Muscle of back (tissue), 11 donors: Measurements from ENCODE around the gene GET4. TPM values are rescaled to one million over a fixed set of nuclear protein-coding genes. Genes with fewer than 3 reads are reported as not detected.

Experiments used
- DNase-seq, 3 donors: peaks; one replicate each; pipeline versions ENCODE4 v3.0.0 to v3.0.0-alpha.2; 2013
- polyA plus RNA-seq, 10 donors: library from polyadenylated mRNA; unstranded; fragments of 120-200 nt; gene quantifications; one replicate each; pipeline ENCODE4 v1.2.1, GENCODE V29; 2013; ENCODE audit not compliant: insufficient read length in 10 of 10

Gene GET4
- polyA plus RNA-seq, 10 donors = 27.5 to 39.4 (median 36.7) TPM

DNA sequence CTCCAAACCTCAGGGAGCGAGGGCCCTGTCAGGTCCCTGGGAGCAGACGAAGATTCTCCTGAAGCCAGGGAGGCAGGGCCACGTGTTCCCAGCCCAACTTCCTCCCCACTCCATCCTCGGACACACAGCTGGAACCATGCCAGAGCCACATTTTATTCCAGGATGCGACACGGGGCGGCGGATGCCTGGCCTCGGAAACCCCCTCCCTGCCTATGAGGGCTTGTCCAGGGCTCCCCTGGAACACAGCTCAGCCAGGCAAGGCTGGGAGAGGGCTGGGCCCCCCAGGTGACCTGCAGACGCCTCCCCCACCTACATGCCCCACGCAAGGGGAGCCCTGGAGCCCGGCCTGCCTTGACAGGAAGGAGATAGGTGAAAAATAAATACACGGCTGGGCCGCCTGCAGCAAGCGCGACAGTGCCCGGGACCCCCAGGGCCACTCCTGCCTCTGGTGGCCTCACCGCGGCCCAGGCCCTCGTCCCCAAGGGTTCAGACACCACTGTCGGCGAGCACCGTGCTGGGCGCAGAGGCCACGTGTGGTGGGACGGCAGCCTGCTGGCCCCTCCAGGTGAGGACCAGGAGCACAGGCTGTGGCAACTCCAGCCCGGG, 21.5 kb downstream of the GET4 start:
- DNase-seq = peak in 1 of 3 donors; percentile 61

DNA sequence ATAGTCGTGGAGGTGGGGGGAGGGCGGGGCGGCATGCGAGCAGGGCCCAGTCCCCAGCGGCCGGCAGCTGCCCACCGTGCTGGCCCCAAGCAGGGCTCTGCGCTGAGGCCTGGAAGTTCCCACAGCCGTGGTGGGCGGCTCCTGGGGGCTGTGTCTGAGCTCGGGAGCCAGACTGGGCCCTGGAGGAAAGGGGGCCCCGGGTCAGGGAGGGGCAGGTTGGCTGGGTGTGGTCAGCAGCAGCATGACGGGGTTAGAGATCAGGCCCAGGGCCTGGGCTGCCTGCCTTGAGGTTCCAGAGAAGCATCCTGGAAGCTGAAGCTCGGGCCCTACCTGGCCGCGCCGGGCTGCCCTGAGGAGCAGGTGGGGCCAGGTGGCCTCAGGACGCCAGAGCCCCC, 22.1 kb downstream of the GET4 start:
- no peak for DNase-seq

DNA sequence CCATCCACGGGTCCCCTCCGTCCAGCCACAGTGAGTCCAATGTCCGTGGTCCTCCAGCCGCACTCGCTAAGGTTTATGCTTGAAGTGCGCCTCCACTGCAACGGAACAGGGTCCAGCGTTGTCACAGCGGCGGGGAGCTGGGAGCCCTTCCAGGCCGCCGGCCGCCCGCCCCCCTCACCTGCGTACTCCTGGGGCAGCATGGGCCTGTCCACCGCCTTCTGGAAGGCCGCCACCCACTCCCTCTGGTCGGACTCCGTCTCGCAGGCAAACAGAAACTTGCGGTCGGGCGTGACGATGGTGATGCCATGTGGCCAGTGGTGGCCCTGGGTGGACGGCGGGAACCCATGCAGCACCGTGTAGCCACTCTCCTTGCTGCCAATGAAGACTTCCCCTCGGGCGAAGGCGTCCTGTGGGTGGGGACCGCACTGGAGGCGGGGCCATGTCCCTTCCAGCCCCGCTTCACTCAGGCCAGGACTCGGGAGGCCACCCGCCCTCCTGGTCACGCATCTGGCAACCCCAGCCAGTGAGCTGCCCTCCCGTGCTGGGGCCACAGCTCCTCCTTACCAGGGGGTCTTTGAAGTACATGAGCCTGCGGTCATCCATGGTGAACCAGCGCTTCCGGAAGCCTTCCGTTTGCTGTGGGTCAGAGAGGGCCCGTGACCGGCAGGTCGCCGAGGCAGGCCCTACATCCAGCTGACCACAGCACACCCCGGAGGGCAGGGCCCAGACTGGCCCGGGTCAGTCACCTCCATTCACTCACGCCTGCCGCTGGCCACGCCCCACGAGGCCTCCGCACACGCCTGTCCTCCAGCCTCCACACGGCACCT, 22.7 kb downstream of the GET4 start:
- DNase-seq = no peak

DNA sequence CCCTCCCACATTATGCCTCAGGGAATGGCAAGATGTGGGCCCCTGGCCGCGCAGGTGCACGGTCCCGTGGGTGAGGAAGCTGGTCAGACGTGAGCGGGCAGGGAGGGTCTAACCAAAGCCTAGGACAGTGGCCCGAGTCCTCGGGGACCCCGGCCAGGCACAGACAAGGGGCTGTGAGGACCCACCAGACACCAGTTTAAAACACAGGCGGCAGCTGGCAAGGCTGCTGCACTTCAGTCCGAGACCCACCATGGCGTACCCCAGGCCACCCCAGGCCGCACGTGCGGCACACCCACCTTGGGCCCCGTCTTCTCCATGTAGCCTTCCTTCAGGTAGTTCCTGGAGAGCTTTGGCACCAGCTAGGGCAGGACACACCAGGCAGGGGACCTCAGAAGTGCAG, 23.5 kb downstream of the GET4 start:
- DNase-seq = no peak

DNA sequence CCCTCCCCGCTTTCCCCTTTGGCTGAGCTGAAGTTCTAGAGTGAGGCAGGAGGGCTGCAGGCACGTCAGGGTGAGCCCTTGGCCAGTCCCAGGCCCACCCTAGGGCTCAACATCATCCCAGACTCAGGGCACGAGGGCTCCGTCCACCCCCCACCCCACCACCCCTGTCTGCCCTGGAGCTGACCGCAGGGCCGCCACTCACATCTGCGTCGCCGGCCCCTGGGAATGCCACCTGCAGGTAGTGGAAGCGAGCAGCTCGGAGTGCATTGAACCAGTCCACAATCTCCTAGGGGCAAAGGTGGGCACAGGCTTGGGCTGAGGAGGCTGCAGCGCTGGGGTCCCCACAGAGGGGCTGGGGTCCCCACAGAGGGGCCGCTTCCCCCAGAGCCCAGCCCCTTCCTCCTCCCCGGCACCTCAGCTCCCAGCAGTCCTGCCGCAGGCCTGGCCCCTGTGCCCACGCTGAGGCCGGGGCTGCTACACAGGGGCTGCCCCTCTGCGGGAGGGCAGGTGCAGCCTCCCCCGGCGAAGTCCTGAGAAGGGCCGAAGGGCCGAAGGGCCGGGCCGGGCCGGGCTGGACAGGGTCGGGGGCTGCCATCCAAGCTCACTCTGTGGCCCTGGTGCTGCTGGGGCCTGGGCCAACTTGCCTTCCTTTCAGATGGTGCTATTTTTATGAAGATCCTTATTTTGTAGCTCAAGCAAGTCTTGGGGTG, 24.1 kb downstream of the GET4 start:
- no peak for DNase-seq

DNA sequence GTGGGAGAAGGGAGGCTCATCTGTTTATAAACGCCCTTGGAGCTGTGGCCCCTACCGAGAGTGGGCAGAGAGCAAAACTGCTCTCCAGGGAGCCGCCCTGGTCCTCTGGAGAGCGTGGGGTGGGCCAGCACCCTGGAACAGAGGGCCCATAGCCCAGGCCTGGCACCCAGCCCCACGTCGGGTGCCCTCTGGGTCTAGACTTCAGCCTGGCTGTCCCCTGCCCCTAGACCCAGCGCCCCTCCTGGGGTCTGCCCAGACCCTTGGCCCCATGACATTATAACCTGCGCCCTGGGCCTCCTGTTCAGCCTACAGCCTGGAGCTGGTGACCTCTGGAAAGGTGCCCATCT, 24.7 kb downstream of the GET4 start:
- no peak for DNase-seq

DNA sequence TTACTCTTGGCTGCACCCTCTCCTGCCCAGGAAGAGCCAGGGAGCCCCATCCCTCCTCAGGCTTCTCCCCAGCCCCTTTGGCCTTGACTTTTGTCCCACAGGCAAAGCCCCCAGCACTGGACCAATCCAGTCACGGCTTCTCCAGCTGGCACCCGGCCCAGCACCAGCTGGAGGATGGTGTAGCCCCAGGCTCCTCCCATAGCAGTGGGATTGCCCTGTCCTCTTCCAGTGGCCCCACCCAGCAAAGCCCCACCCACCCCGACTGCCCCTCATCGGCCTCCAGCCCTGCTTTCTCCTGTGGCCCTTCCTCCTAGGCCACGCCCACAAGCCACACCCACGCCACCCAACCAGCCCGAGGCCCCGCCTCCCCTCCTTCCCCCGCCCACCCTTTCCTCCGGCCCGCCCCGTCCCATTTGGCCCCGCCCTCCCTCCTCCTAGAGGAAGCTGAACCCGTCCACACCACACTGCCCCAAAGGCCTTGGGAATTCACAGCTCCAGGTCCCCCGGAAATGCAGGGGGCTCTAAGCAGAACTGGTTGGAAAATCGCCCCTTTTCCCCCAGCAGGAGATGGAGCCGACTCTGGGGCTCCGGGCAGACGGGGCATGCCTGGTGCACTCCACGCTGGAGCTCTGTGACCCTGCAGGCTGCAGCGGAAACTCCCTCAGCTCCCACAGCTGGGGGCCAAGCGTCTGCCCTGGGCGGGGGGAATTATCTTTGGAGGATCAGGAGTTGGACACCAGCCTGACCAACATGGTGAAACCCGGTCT, 25.2 kb downstream of the GET4 start:
- peak; percentile 47 to 63 (median 63) for DNase-seq

DNA sequence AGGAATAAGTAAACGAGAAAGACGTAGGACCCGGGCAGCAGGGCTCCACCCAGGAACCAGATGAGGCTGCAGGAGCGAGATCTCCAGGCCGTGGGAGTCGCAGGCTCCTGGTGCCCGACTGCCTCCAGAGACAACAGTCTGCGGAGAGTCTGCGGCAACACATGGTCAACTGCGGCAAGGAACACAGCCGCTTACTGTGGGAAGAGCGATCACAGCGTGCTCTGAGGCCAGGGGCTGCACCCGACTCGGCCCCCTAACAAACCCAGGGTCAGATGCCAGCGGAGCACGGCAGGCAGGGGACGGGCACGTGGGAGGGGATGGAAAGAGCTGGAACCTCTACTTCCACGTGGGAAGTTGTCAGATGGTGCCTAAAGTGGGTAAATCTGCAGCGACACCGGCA, 26.6 kb downstream of the GET4 start:
- DNase-seq = no peak

DNA sequence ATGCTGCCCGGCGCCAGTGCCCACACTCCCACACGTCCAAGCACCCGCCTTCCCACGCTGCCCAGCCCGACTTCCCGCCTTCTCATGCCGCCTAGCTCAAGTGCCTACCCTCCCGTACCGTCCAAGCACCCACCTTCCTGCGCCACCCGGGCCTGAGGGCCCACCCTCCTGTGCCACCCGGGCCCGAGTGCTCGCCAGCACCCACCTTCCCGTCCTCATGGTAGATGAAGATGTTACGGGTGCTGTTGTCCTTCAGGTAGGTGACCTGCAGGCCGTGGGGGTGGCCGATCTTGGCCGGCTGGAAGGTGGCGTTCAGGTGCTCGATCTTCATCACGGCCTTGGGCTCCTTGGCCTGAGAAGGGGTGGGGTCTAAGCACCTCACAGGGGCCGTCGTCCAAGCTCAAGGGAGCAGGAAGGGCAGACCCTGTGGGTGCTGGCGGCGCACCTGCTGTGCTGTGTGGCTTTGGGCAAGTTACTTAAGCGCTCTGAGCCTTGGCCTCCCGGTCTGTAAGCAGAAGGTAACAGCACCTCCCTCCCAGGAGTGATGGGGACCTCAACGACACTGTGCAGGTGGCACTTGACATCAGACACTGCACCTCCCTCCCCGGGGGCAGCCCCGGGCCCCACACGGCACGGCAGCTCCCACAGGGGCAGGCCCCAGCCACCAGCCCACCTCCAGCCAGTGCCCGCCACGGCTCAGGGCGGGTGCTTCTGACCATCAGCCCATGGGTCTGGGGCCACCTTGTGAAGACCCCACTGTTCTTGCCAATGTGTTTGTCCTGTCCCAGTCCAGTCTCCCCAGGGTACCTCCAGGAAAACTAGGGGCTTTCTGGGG, 27.8 kb downstream of the GET4 start:
- no peak for DNase-seq

DNA sequence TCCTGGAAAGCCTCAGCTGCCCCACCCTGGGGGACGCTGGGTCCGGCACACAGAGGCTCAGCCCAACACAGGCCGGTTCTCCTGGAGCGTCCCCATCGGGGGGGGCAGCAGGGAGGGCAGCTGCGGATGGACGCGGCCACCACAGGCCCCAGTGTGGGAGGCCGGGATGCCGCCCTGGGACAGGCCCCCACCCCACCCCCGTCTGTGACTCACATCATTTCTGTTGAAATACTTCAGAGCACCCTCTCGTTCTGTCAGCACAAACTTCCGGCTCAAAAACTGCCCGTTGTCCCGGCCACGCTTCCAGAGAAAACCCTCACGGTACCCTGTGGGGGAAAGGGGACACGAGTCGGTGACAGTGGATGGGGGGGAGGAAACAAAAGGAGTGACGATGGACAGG, 28.5 kb downstream of the GET4 start:
- DNase-seq = no peak

DNA sequence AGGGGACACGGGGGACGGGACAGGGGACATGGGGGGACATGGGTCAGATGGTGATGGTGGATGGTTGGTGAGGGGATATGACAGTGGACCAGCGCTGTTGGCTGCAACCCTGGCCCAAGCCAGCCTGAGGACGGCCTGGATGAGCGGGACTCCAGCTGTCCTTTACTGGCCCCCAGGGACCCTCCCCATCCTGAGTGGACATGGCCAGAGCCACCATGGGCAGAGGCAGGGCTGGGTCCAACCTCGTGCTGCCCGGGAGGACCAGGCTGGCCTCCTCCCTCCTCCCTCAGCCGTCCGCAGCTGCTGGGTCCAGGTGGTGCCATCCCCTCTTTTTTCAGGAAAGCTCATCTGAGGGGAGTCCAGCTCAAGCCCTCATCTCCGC, 30.4 kb downstream of the GET4 start:
- no peak for DNase-seq

DNA sequence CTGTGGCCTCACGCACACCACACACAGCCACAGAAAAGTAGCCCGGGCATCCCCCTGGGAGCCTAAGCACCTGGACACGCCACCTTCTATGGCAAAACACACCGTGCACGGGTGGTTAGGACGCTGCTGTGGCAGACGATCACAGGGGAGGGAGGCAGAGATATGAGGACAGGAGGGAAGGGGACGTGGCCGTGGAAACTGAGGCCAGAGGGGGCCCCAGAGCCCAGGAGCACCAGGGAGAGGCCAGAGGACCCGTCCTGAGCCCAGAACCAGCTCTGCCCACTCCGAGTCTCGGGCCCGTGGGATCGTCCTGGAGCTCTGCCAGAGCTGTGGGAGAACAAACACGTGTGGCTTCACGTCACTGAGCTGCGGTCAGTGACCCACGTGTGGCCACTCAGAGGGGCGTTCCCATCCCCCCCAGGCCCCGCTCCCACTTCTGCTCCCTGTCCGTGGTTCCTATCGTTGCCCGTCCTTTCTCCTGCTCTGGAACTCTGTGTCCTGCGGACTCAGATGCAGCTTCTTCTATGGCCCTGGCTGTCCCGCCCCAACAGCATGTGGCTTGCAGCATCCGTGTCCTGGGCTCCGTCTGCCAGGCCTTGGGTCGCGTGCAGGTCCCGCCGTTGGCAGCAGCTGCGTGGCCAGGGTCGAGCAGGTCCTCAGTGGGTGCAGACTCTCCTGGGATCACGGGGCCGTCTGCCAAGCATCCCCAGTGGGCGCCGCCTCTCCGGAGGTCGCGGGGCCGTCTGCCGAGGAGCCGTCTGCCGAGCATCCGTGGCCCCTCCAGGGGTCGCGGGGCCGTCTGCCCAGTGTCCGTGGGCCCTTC, 31.0 kb downstream of the GET4 start:
- no peak for DNase-seq

DNA sequence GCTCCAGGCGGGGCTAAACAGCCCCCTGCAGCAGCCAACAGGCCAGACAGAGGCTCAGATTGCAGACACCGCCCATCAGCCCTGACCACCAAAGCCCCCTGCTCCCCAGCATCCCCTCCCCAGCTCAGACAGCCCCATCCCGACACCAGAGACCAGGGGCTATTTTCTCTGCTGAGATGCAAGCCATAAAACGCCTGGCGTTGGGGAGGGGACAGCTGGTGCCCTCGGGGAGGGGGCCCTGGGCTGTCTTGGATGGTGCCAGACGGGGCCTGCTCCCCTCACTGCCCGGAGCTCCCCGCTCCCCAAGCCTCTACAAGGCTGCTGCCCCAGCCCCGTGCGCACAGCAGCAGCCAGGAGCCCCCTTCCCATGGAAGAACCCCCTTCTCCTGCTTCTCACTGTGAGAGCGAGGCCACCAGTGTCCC, 31.8 kb downstream of the GET4 start:
- DNase-seq = no peak

DNA sequence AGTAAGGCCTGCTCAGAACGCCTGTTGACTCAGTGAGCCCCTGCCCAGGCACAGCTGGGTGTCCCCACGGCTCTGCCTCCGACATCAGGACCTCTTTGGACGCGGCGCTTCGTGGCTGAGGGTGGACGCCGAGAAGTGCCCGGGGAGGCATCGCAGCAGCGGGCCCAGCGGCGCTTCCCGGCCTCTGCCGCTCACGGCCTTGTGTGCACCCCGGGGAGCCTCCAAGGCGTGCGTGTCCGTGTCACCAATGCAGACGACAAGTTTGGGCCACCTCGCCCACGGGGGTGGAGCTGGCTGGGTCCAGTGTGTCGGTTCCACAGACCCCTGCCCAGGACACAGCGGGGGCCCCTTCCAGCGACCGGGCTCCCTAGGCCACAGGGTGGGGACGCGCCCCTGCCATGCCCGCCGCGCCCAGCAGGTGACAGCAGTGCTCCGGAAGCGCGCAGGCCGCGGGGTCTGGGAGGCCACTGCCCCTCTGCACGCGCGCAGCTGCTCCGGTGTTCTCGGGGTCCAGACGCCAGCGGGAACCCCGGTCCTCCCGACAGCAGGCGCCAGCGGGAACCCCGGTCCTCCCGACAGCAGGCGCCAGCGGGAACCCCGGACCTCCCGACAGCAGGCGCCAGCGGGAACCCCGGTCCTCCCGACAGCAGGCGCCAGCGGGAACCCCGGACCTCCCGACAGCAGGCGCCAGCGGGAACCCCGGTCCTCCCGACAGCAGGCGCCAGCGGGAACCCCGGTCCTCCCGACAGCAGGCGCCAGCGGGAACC, 32.4 kb downstream of the GET4 start:
- DNase-seq = peak in 1 of 3 donors; percentile 83

DNA sequence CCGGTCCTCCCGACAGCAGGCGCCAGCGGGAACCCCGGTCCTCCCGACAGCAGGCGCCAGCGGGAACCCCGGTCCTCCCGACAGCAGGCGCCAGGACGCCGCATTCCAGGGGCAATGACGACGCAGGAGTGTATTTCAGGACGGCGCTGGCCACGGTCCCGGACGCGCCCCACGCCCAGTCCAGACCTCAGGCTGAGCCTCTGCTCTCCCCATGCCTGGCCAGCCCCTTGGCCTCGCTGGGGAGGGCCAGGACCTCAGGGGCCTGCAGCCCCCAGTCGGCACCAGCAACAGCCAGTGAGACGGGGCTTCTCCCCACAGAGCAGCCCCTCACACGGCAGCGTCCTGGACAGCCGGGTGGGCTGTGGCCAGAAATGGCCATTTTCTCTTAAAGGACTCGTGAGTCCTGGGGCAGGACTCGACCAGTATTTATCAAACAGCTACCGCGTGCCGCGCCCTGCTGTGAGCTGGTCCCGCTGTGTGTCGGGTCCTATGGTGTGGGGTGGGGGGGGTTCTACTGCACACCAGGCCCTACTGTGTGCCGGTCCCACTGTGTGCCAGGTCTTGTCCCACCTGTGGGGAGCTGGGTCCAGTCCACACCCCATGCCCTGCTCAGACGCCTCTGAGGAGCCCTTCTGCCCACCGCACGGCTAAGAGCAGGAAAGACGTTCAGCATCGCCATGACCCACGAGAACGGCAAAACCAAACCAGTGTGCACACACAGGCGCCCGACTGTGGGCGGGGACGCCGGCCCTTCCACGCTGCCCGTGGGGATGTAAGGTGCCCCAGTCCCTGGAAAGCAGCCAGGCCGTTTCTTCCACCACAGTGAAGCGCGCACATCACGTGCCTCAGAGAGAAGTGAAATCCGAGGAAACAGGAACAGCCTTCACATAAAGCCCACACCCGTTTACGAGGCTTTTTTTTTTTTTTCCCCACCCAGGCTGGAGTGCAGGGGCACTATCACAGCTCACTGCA, 33.3 kb downstream of the GET4 start:
- peak in 1 of 3 donors; percentile 68 for DNase-seq

DNA sequence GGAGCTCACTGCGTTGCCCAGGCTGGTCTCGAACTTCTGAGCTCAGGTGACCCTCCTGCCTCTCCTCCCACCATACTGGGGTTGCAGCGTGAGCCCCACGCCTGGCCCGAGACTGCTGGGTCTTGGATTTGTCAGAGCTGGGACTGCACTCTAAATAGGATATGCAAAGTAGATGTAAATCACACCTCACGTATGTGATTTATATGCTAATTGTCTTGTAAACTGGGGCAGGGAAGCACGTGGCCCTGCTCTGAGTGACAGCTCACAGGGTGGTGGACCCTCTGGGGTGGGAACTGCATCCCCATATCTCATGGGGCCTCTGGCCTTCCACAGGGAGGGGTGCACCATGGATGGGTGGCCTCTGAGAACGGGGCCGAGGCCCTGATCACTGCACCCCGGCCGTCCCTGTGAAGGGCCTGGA, 34.1 kb downstream of the GET4 start:
- DNase-seq = no peak

DNA sequence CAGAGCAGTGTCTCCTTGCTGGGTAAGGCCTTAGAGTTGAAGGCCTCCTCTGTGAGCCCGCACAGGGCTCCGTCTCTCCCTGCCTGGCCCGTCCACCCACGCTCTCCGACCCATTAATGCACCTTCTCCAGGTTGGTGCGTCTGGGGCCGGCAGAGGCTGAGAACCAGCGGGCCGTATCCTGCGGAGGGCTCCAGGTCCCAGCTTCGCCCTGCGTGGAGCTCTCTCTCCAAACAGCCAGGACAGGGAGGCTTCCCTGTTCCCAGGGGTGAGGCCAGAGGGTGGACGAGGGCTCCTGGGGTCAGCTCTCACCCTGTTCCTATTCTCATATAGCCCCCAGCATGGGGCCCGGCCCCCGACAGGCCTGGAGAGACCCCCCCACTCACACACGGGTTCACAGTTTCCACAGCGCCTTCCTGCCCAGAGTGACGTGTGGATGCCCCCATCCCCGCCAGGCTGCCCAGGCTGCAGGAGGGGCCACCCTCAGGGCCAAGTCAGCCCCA, 34.6 kb downstream of the GET4 start:
- no peak for DNase-seq
